Measurements from ENCODE around the gene TAGAP. TPM values are rescaled to one million over a fixed set of nuclear protein-coding genes. Genes with fewer than 3 reads are reported as not detected.
"Not testable (repeated sequence)": the region's sequence is repeated elsewhere in the genome, so short reads cannot be mapped to it uniquely, and the experiment has no call there.

Gene TAGAP
- polyA plus RNA-seq, 1 of the 3 experiments (the other 2 are of a cell fraction): not detected

- CTCF ChIA-PET: interaction anchor here (0.7 kb wide), 1 partner anchor 286 kb away, joined by 3 read pairs; no protein-coding TSS in a partner anchor
- H3K79me2 ChIP-seq (ENCODE audit: insufficient read depth); H3K4me3 ChIP-seq (ENCODE audit: low read depth in 2 of 2, low read length in 1 of 2); H3K27me3 ChIP-seq (ENCODE audit: insufficient read depth); H3K4me1 ChIP-seq (ENCODE audit: control insufficient read depth in 1 of 2, insufficient read depth in 2 of 2, low read depth in 1 of 2, low read length in 1 of 2); H2AFZ ChIP-seq (ENCODE audit: low read depth); DNase-seq; H3K9me2 ChIP-seq; H3K9ac ChIP-seq; H3K4me2 ChIP-seq; H3F3A ChIP-seq (replicated peaks; ENCODE audit: insufficient read depth); H3K27ac ChIP-seq (ENCODE audit: low read depth in 2 of 2, low read length in 1 of 2); H4K20me1 ChIP-seq (ENCODE audit: insufficient read depth); H3K9me3 ChIP-seq: not testable (repeated sequence)
- peaks cover 7 to 15% of the 10 kb centered on the region in 2 experiments for H3K36me3 ChIP-seq (replicated peaks in 1 of 2; ENCODE audit: control insufficient read depth in 1 of 2, insufficient read depth in 2 of 2, low read length in 1 of 2)
- POLR2A ChIA-PET: interaction anchor here (0.7 kb wide), 1 partner anchor 10 kb away, joined by 3 read pairs; no protein-coding TSS in a partner anchor
- WGBS (ENCODE audit: low lambda C conversion rate): 83% methylated on average over 2 of the region's 2 CpGs
Measured at GRCh38 chr6:158989711-158990110, 55.1 kb downstream of the TAGAP start.

GRCh38 chr6:158988477-158988876 lies 56.3 kb downstream of the TAGAP start:
- Histone ChIP-seq H3K27me3 (ENCODE audit: insufficient read depth) (no peaks in the 10 kb centered on the region), H3K79me2 (ENCODE audit: insufficient read depth) (no peaks in the 10 kb centered on the region), H3K4me1 (ENCODE audit: control insufficient read depth in 1 of 2, insufficient read depth in 2 of 2, low read depth in 1 of 2, low read length in 1 of 2) (no peaks in the 10 kb centered on the region; a peak in 1 of 4 replicates), H3F3A (replicated peaks; ENCODE audit: insufficient read depth) (no peaks in the 10 kb centered on the region), H2AFZ (ENCODE audit: low read depth) (no peak overlapping the region), H3K4me2 (no peak overlapping the region), H3K4me3 (ENCODE audit: low read depth in 2 of 2, low read length in 1 of 2) (no peak overlapping the region), H3K9ac (no peak overlapping the region), H3K9me3 (no peaks in the 10 kb centered on the region), H4K20me1 (ENCODE audit: insufficient read depth) (no peaks in the 10 kb centered on the region), H3K27ac (ENCODE audit: low read depth in 2 of 2, low read length in 1 of 2) (no peak overlapping the region), H3K36me3 (replicated peaks in 1 of 2; ENCODE audit: control insufficient read depth in 1 of 2, insufficient read depth in 2 of 2, low read length in 1 of 2) (peaks cover 5 to 11% of the 10 kb centered on the region in 2 experiments), H3K9me2 (no peaks in the 10 kb centered on the region)
- ChIA-PET CTCF (interaction anchor here (0.6 to 1.9 kb wide), 3 partner anchors 143 to 298 kb away, joined by 3 to 7 read pairs (median 3); no protein-coding TSS in a partner anchor), POLR2A (no interaction called here)
- TF ChIP-seq PBX3 (IDR thresholded peaks at IDR 0.05): no peak
- no peak for TF ChIP-seq FOXJ3 (CRISPR knock-in tag; IDR thresholded peaks at IDR 0.05)
- TF ChIP-seq USF2 (IDR thresholded peaks at IDR 0.05; ENCODE audit: borderline replicate concordance, low read depth, low read length): no peak
- TF ChIP-seq RAD21 (IDR thresholded peaks at IDR 0.05; ENCODE audit: low read length): no peak
- no peak for DNase-seq
- 100% methylated on average over 1 of the region's 1 CpG for WGBS (ENCODE audit: low lambda C conversion rate)

GRCh38 chr6:158987657-158988056 lies 57.1 kb downstream of the TAGAP start:
- Histone ChIP-seq H3K4me3 (ENCODE audit: low read depth in 2 of 2, low read length in 1 of 2) (no peak overlapping the region), H3K4me1 (ENCODE audit: control insufficient read depth in 1 of 2, insufficient read depth in 2 of 2, low read depth in 1 of 2, low read length in 1 of 2) (no peaks in the 10 kb centered on the region; a peak in 1 of 4 replicates), H3K79me2 (ENCODE audit: insufficient read depth) (no peaks in the 10 kb centered on the region), H3K27me3 (ENCODE audit: insufficient read depth) (no peaks in the 10 kb centered on the region), H3K27ac (ENCODE audit: low read depth in 2 of 2, low read length in 1 of 2) (no peak overlapping the region), H3F3A (replicated peaks; ENCODE audit: insufficient read depth) (no peaks in the 10 kb centered on the region), H2AFZ (ENCODE audit: low read depth) (no peak overlapping the region), H4K20me1 (ENCODE audit: insufficient read depth) (no peaks in the 10 kb centered on the region), H3K9ac (no peak overlapping the region), H3K9me3 (no peaks in the 10 kb centered on the region), H3K4me2 (no peak overlapping the region), H3K9me2 (no peaks in the 10 kb centered on the region), H3K36me3 (replicated peaks in 1 of 2; ENCODE audit: control insufficient read depth in 1 of 2, insufficient read depth in 2 of 2, low read length in 1 of 2) (peaks cover 4 to 9% of the 10 kb centered on the region in 2 experiments)
- WGBS (ENCODE audit: low lambda C conversion rate): 100% methylated on average over 1 of the region's 1 CpG
- ChIA-PET POLR2A (no interaction called here), CTCF (interaction anchor here (1.9 kb wide), 1 partner anchor 297 kb away, joined by 7 read pairs; no protein-coding TSS in a partner anchor)
- DNase-seq: no peak
- TF ChIP-seq REST (IDR thresholded peaks at IDR 0.05; ENCODE audit: low read depth, low read length) (no peak), RXRA (IDR thresholded peaks at IDR 0.05; ENCODE audit: borderline replicate concordance, low read depth) (no peak), MXI1 (IDR thresholded peaks at IDR 0.05; ENCODE audit: low read depth, low read length) (no peak), FOXJ3 (CRISPR knock-in tag; IDR thresholded peaks at IDR 0.05) (no peak), USF2 (IDR thresholded peaks at IDR 0.05; ENCODE audit: borderline replicate concordance, low read depth, low read length) (no peak), RAD21 (IDR thresholded peaks at IDR 0.05; ENCODE audit: low read length) (no peak), NRF1 (IDR thresholded peaks at IDR 0.05; ENCODE audit: low read depth, low read length) (no peak), MAX (IDR thresholded peaks at IDR 0.05; ENCODE audit: low read depth) (no peak), TCF12 (IDR thresholded peaks at IDR 0.05) (no peak), FOSL2 (IDR thresholded peaks at IDR 0.05; ENCODE audit: borderline replicate concordance, low read depth) (no peak), FOXM1 (IDR thresholded peaks at IDR 0.05; ENCODE audit: low read depth) (no peak)

All from SK-N-SH (cell line).